Mammary epithelial cell (primary cell): Measurements from ENCODE around the gene HBA2.

Experiments used
- CTCF ChIP-seq, 2 donors: IDR thresholded peaks in 1 of 2; conservative IDR thresholded peaks in 1 of 2; 2 replicates each; pipeline ENCODE4 v1.5.1; 2011 to 2012; ENCODE audit warnings: inconsistent platforms in 2 of 2, low read length in 2 of 2, mild to moderate bottlenecking in 2 of 2, control low read depth in 1 of 2, low read depth in 1 of 2; ENCODE audit not compliant: insufficient read depth in 1 of 2; ENCODE audit errors: extremely low read depth in 1 of 2
- EZH2 ChIP-seq: IDR thresholded peaks from 2 replicates; pipeline ENCODE4 v1.6.1; 2012; ENCODE audit warnings: low read length, inconsistent platforms, borderline replicate concordance

DNA sequence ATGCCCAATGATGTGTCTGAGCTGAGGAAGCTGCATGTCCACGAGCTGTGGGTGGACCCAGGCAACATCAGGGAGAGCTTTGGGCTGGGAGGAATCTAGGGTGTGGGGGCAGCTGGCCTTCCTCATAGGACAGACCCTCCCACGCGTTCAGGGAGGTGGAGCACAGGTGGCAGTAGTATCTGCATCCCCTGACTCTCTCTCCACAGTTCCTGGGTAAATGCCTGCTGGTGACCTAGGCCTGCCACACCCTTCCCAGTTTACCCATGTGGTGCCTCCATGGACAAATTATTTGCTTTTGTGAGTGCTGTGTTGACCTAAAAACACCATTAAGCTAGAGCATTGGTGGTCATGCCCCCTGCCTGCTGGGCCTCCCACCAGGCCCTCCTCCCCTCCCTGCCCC lies 3.7 kb upstream of the HBA2 start:
- no peak for TF ChIP-seq CTCF (conservative IDR thresholded peaks at IDR 0.05 in 1 of 2, IDR thresholded peaks at IDR 0.05 in 1 of 2; ENCODE audit: extremely low read depth in 1 of 2, insufficient read depth in 1 of 2, low read depth in 1 of 2, low read length in 2 of 2)
- no peak for TF ChIP-seq EZH2
